ENCODE measurements around the gene PHTF1.

DNA sequence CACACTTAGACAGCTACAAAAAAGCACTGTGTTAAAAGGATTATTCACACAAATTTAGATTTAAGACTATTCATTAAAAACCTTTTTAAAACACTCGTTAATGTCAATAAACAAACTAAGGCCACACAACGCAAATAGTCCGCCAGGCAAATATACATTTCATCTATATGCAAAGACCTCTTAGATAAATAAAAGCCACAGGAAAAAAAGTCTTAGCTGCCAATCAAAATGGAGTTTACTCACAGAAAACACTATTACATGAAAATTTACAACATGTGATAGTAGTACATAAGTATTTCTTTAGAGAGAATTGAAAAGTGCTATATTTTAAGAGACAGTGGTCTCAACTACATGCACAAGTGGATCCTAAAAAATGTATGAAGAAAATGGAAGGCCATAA, 2.7 kb upstream of the PHTF1 start:
- no peak for TF ChIP-seq CTCF (IDR thresholded peaks at IDR 0.05; ENCODE audit: poor library complexity, severe bottlenecking)
- TF ChIP-seq POLR2AphosphoS5 (IDR thresholded peaks at IDR 0.05), result no peak
- no peak for TF ChIP-seq EP300 (conservative IDR thresholded peaks at IDR 0.05; ENCODE audit: poor library complexity, severe bottlenecking)
- no peak for TF ChIP-seq TAF1 (IDR thresholded peaks at IDR 0.05; ENCODE audit: low read depth)
- TF ChIP-seq RAD21 (conservative IDR thresholded peaks at IDR 0.05), result no peak
- no peak for TF ChIP-seq REST (IDR thresholded peaks at IDR 0.05; ENCODE audit: borderline replicate concordance)

Data from neural cell (in vitro differentiated cells).